ENCODE results near the gene EGR1.

GRCh38 chr5:138439477-138440158, 25.7 kb upstream of the EGR1 start:
- TF ChIP-seq, protein P1, sequence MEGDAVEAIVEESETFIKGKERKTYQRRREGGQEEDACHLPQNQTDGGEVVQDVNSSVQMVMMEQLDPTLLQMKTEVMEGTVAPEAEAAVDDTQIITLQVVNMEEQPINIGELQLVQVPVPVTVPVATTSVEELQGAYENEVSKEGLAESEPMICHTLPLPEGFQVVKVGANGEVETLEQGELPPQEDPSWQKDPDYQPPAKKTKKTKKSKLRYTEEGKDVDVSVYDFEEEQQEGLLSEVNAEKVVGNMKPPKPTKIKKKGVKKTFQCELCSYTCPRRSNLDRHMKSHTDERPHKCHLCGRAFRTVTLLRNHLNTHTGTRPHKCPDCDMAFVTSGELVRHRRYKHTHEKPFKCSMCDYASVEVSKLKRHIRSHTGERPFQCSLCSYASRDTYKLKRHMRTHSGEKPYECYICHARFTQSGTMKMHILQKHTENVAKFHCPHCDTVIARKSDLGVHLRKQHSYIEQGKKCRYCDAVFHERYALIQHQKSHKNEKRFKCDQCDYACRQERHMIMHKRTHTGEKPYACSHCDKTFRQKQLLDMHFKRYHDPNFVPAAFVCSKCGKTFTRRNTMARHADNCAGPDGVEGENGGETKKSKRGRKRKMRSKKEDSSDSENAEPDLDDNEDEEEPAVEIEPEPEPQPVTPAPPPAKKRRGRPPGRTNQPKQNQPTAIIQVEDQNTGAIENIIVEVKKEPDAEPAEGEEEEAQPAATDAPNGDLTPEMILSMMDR (IDR thresholded peaks at IDR 0.05) = peak in 1 of 4 experiments; percentile 7
- TF ChIP-seq POLR2A (IDR thresholded peaks at IDR 0.05) (no peak), POLR2AphosphoS5 (IDR thresholded peaks at IDR 0.05) (no peak), EP300 (IDR thresholded peaks at IDR 0.05) (no peak)
